Measurements from ENCODE around the gene TMEM145.

- no peak for TF ChIP-seq FOXM1 (IDR thresholded peaks at IDR 0.05; ENCODE audit: borderline replicate concordance, low read depth)
- TF ChIP-seq REST (IDR thresholded peaks at IDR 0.05; ENCODE audit: low read depth) = no peak
These were observed 29.7 kb upstream of the TMEM145 start for GRCh38 chr19:42283188-42284065.
